Body of pancreas (tissue), 4 donors: ENCODE data around the gene PPP1R1A. TPM values are rescaled to one million over a fixed set of nuclear protein-coding genes. Genes with fewer than 3 reads are reported as not detected.
A peak's percentile ranks its signal among the peaks of the same experiment; 100 is the strongest.

ENCODE experiments used
- ATAC-seq: fragments of 150-250 bp; one replicate; pipeline ENCODE4 v1.9.1; 2016
- DNase-seq, 4 donors: peaks; one replicate each; pipeline ENCODE4 v3.0.0-alpha.2; 2019
- H3K27ac ChIP-seq, 4 donors: fragments of 200-600 bp; sonication (generic); 1 replicate in 3 of 4; 2 replicates in 1 of 4; pipeline versions ENCODE4 v1.5.1 to v1.6.1; 2016 to 2019; ENCODE audit warnings: mild to moderate bottlenecking in 1 of 4, mixed read lengths in 1 of 4, moderate library complexity in 1 of 4
- H3K27me3 ChIP-seq, 2 donors: fragments of 200-600 bp; sonication (generic); one replicate each; pipeline ENCODE4 v1.6.0; 2016; ENCODE audit warnings: mild to moderate bottlenecking in 1 of 2
- H3K36me3 ChIP-seq, 2 donors: fragments of 200-600 bp; sonication (generic); replicated peaks in 1 of 2; 2 replicates each; pipeline ENCODE4 v1.5.1; 2016; ENCODE audit warnings: low read depth in 2 of 2; ENCODE audit not compliant: insufficient read depth in 1 of 2
- H3K4me1 ChIP-seq: fragments of 200-600 bp; sonication (generic); one replicate; pipeline ENCODE4 v1.6.0; 2016
- H3K4me3 ChIP-seq, 2 donors: fragments of 200-600 bp; sonication (generic); 1 replicate in 1 of 2; 2 replicates in 1 of 2; pipeline ENCODE4 v1.5.1; 2016 to 2019
- H3K9me3 ChIP-seq, 3 donors: fragments of 200-600 bp; sonication (generic); 1 replicate in 2 of 3; 2 replicates in 1 of 3; pipeline ENCODE4 v1.5.1; 2016
- POLR2A ChIP-seq, 3 donors: fragments of 450-650 bp; IDR thresholded peaks; one replicate each; pipeline ENCODE4 v1.6.1; 2016; ENCODE audit warnings: antibody characterized with exemption in 3 of 3, mild to moderate bottlenecking in 2 of 3
- WGBS, 2 donors: methylation state at CpG; one replicate each; pipeline ENCODE4 v1.1.5; 2017; 5-methylcytosine and 5-hydroxymethylcytosine counted together
- intact Hi-C: fragments of 100-400 bp; cut with DNase I; formaldehyde crosslinking; loops from one replicate; pipeline ENCODE4 v1.15.1; 2023
- total RNA-seq, 2 donors: library from RNA; depleted of rRNA; stranded (reverse); fragments of >200 nt; gene quantifications; one replicate each; pipeline ENCODE4 v1.1.0, GENCODE V29; 2016
- TF ChIP-seq, protein P1 (sequence below), 7 experiments: fragments of 450-650 bp in 4 of 7; fragments of 200-600 bp in 3 of 7; sonication (generic) in 3 of 7; IDR thresholded peaks; one replicate each; pipeline ENCODE4 v1.5.1; 2016 to 2019; ENCODE audit warnings: antibody characterized with exemption in 7 of 7

Gene PPP1R1A
- total RNA-seq, 2 donors from 2014 or later = 3.6 to 51.4 TPM

DNA sequence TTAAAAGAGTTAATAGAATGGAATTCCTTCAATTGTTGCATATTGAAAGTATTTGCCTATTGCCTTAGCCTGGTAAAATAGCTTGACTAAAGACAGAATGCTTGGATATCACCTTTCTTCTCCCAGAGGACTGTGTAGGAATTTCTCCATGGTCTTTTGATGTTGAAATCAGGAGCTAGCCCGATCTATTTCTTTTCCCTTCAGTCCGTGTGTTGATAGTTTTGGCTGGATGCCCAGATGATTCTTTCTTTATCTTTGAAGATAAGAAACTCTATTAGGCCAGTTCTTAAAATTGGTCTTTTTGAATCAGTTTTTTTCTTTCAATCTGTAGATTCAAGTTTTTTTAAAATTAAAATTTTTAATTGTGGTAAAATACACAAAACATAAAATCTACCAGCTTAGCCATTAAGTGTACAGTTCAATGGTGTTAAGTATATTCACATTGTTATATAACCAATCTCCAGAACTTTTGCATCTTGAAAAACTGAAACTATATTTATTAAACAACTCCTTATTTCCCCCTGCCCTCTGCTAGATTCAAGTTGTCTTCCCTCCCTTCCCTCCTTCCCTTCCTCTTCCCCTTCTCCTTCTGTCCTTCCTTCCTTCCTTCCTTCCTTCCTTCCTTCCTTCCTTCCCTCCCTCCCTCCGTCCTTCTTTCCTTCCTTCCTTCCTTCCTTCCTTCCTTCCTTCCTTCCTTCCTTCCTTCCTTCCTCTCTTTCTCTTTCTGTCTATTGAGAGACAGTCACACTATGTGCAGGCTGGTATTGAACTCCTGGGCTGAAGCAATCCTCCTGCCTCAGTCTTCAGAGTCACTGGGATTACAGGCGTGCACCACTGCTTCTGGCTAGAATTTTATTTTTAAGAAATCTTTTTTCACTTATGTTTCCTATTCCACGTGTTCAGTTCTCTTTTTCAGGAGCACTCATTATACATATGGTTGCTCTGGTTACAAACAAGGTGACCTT, 36.1 kb upstream of the PPP1R1A start:
- 27 to 36% methylated on average over 5 of the region's 5 CpGs for WGBS, 2 donors
- intact Hi-C loops = no loop called here
- peaks cover 4% of the 10 kb centered on the region for H3K4me1 ChIP-seq

DNA sequence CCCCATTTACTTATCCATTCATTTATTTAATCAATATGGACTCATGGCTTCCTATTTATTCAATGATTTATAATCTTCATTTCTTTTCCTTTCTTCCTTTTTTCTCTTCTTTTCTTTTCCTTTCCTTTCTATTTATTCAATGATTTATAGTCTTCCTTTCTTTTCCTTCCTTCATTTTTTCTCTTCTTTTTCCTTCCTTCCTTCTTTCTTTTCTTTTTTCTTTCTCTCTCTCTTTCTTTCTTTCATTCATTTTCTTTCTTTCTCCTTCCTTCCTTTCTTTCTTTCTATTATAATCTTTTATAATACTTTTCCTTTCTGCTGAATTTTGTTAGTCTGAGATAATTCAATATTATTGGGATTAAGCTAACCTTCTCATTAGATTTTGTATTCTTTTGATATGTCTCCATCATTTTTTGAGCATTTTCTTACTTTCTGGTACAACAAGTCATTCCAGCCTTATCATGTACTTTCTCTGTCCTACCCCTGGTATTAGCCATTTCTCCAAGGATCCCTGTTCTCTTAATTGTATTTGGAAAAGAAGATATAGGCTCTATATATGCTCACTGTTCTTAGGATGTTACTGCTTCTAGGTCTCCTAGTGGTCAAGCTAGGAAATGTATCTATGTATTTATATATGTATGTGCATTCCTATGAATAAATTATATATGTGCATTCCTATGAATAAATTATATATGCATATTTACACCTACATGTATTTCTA, 34.2 kb upstream of the PPP1R1A start:
- no peak overlapping the region for H3K4me3 ChIP-seq
- H3K4me1 ChIP-seq = peaks cover 4% of the 10 kb centered on the region
- DNase-seq = no peak
- intact Hi-C loops = no loop called here
- no peaks in the 10 kb centered on the region for H3K36me3 ChIP-seq
- no peaks in the 10 kb centered on the region for H3K9me3 ChIP-seq
- ATAC-seq = no peak
- H3K27me3 ChIP-seq = no peaks in the 10 kb centered on the region
- no peak overlapping the region for H3K27ac ChIP-seq
- no peak for TF ChIP-seq POLR2A (IDR thresholded peaks at IDR 0.05)
- TF ChIP-seq, protein P1, sequence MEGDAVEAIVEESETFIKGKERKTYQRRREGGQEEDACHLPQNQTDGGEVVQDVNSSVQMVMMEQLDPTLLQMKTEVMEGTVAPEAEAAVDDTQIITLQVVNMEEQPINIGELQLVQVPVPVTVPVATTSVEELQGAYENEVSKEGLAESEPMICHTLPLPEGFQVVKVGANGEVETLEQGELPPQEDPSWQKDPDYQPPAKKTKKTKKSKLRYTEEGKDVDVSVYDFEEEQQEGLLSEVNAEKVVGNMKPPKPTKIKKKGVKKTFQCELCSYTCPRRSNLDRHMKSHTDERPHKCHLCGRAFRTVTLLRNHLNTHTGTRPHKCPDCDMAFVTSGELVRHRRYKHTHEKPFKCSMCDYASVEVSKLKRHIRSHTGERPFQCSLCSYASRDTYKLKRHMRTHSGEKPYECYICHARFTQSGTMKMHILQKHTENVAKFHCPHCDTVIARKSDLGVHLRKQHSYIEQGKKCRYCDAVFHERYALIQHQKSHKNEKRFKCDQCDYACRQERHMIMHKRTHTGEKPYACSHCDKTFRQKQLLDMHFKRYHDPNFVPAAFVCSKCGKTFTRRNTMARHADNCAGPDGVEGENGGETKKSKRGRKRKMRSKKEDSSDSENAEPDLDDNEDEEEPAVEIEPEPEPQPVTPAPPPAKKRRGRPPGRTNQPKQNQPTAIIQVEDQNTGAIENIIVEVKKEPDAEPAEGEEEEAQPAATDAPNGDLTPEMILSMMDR (IDR thresholded peaks at IDR 0.05) = peak in 1 of 7 experiments; percentile 16

More for the DNA sequence above, 36.1 kb upstream of the PPP1R1A start:
- no peaks in the 10 kb centered on the region for H3K9me3 ChIP-seq
- H3K36me3 ChIP-seq = no peaks in the 10 kb centered on the region
- DNase-seq (no peak), ATAC-seq (no peak)
- no peak for TF ChIP-seq POLR2A (IDR thresholded peaks at IDR 0.05)
- TF ChIP-seq, protein P1 (IDR thresholded peaks at IDR 0.05) = no peak
- no peaks in the 10 kb centered on the region for H3K27me3 ChIP-seq
- H3K27ac ChIP-seq = no peak overlapping the region
- H3K4me3 ChIP-seq = no peak overlapping the region

DNA sequence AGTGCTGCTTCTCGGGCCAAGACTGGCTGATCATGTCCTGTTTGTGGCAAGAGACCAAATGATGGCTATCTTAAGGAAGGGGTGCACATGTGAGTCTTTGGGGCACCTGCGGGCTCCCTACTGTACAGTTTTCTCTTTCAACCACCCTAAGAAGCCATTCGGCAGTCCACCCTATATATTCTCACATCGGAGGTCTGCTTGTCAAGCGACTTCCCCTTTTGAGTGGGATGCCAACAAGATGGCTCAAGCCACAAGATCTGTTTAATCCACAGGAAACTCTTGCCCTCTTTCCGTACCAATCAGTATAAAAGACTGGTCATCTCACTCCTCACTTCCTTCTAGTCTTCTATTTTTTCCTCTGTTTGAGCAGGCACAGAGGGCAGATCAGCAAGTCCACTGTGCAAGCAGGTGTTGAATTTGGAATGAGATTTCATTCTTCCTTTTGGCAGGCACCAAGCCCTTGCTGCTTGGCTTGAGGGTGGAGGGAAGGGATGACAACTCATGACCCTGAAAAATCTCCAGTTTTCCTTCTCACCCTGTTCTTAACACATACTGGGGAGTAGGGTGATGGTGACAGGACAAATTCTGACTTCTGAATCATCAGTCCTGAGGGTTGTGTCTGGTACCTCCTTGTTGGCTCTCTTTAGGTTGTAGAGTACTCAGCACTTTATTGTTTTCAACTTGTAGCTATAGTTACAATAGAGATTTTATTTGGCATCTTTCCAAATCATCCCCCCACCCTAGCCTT, 28.6 kb upstream of the PPP1R1A start:
- Histone ChIP-seq H3K4me1 (no peaks in the 10 kb centered on the region), H3K27me3 (no peaks in the 10 kb centered on the region), H3K36me3 (no peaks in the 10 kb centered on the region), H3K4me3 (no peak overlapping the region), H3K27ac (no peak overlapping the region), H3K9me3 (no peaks in the 10 kb centered on the region)
- no peak for ATAC-seq
- TF ChIP-seq, protein P1 (IDR thresholded peaks at IDR 0.05) = no peak
- no peak for TF ChIP-seq POLR2A (IDR thresholded peaks at IDR 0.05)
- DNase-seq = no peak
- 52 to 64% methylated on average over 6 of the region's 6 CpGs for WGBS, 2 donors
- intact Hi-C loops = no loop called here

GRCh38 chr12:54612225-54612750, 23.8 kb upstream of the PPP1R1A start:
- 52 to 69% methylated on average over 1 of the region's 1 CpG for WGBS, 2 donors
- no peaks in the 10 kb centered on the region for H3K9me3 ChIP-seq
- H3K4me1 ChIP-seq = no peaks in the 10 kb centered on the region
- intact Hi-C loops = no loop called here
- TF ChIP-seq, protein P1 (IDR thresholded peaks at IDR 0.05) = no peak
- no peak for TF ChIP-seq POLR2A (IDR thresholded peaks at IDR 0.05)
- no peaks in the 10 kb centered on the region for H3K36me3 ChIP-seq
- H3K27ac ChIP-seq = no peak overlapping the region
- DNase-seq = no peak
- ATAC-seq = no peak
- no peaks in the 10 kb centered on the region for H3K27me3 ChIP-seq
- H3K4me3 ChIP-seq = no peak overlapping the region
